Fibroblast of the conjunctiva (primary cell): ENCODE results near the gene DAPK2.
A peak's percentile ranks its signal among the peaks of the same experiment; 100 is the strongest.
"Not testable (repeated sequence)": the region's sequence is repeated elsewhere in the genome, so short reads cannot be mapped to it uniquely, and the experiment has no call there.

Experiments
- DNase-seq: peaks from one replicate; pipeline ENCODE4 v3.0.0-alpha.2; 2010; ENCODE audit warnings: low read depth

Gene DAPK2

DNA sequence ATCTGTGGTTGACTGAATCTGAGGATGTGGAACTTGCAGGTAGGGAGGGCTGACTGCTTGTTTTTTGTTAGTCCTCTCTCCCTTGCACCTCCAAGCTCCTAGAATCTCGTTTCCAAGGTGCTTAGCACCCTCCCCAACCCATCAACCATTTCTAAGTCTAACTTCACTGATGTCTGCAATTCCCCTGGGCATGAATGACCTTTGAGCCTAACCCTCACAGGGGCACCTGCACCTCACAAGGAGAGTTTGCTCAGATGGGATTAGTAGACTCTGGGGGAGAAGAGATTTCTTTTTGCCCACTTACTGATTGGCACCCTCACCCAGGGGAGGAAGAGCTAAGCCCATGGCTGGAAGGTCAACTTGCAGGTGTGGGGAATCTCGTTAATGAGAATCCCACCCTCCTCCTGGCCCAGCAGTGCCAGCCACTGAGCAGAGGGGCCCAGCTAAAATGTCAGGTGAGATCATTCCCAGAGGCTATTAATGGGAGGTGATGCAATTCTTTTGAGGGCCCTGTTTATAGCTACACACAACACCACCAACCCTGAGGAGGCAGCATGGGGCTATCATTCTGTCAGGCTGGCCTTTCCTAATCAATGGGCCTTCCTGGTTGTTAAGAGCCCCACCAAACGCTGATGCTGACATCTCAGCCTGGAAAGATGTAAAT lies 130.9 kb downstream of the DAPK2 start:
- DNase-seq = no peak

- DNase-seq = no peak
These were observed 132.4 kb downstream of the DAPK2 start for GRCh38 chr15:63913786-63914315.

DNA sequence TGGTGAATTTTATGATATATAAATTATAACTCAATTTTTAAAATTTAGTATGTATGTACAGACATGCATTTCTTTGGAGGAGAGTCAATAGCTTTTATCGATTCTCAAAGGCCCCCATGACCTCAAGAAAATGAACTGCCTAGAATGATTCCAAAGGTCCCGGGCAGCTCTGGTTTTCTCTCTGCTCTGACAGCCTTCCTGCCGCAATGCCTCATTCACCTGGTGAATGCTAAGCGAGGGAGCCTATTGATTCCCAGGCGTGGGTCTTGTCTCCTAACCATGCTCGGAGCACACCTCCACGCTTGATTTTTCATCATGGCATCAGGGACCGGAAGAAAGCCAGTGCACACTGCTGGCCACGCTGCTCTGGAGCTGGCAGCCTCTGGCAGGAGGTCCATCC lies 132.9 kb downstream of the DAPK2 start:
- no peak for DNase-seq

DNA sequence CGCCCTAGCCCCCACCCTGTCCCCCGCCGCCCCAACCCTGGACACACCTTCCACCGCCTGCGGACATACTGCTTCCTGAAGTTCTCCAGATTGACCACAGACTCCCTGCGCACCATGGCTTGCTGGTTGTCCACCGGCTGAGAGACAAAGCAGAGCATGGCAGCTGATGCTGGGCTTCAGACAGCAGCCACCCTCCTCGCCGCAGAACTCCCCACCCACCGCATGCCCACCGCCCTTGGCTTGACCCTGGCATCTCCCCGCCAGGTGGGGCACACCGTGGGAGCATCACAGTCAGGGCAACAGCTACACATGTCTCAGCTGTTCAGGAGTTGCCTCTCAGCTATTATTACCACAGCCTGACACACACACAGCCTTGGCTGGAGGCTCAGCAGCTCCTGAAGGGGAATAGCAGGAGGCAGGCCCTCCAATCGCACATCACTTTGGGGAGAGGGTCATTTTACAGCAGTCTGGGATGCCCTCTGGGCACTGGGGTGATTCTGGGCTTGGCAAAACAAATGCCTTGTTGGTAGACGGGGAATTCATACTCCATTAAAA lies 134.1 kb downstream of the DAPK2 start:
- no peak for DNase-seq

GRCh38 chr15:63911160-63911559 lies 135.1 kb downstream of the DAPK2 start:
- no peak for DNase-seq

DNA sequence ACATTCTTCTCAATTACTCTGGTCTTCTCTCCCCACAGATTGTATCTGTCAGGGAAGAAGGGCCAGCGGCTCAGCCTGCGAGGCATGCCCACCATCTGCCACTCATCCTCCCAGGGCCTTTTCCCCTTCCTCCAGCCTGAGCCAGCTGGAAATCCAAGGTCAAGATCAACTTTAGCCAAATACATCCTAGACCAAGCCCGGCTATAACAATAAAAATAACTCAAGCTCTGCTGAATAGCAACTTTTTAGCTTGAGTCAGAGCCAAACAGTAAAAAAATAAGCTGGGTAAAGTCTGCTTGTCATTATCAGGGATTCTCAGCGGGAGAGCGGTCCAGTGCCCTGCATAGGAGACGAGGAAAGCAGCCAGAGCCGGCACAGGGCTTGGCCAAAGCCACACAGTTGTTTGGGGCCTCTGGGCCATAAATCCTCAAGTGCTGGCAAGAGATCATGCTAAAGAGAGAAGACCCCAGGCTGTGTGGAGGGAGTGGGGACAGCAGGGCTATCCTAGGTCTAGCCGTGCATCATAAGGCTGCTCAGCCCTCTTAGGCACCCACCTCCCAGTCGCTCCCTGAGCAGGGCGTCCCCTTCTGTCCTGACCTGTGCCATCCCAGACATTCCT lies 136.4 kb downstream of the DAPK2 start:
- DNase-seq = peak; percentile 42

GRCh38 chr15:63908991-63909390 lies 137.3 kb downstream of the DAPK2 start:
- DNase-seq = no peak

DNA sequence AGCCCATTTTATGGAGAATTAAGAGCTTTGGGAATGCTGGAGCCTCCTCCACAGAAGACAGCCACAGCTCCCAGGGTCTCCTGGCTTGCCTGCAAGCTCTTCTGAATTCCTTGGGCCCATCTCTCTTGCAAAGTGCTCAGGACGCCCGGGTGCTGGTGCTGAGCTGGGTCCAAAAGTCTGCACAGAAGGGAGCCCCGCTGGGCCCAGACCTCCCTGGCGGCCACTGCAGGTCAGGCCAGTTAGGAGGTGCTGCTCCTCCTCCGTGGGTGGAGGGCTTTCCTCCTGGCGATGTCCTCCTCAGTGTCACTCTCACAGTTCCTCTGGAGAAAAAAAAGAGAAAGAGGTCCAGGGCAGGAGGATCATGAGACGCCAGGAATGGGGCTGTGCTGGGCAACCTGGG lies 138.0 kb downstream of the DAPK2 start:
- no peak for DNase-seq

- DNase-seq = no peak
These were observed 138.8 kb downstream of the DAPK2 start for GRCh38 chr15:63907521-63907920.

DNA sequence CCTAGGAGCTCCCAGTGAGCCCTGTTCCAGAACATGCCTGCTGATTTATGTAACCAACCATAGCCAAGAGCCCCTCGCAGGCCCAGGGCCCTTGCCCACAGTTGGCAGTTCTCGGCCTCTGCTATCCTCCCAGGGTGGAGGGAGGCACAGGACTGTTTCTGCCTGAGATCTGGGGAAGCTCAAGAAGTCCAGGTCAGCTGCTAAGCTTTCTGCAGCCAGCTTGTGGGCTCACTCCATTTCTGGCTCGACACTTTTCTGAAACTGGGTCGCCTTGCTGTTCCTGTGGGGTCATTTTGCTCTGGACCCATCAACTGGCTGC lies 140.1 kb downstream of the DAPK2 start:
- DNase-seq = no peak

- DNase-seq = no peak
These were observed 140.6 kb downstream of the DAPK2 start for GRCh38 chr15:63905558-63906265.

DNA sequence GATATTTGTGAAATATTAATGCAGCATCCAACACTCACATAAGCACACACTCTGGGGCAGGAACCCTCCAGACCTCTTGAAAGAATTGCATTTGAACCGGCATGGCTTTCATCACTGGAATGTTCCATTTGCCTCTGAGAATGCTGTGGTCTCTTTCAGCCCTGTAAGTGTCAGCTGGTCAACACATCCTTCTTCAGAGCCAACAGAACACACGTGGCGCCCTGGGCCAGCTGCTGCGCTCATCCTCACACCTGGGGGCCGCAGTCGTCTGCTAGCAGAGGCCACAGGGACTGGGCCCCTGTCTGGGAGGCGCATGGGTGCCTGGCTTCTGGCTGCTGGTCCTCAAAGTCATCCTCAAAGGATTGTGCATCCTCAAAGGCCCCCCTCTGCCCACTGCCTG lies 141.2 kb downstream of the DAPK2 start:
- no peak for DNase-seq

GRCh38 chr15:63904042-63904441 lies 142.2 kb downstream of the DAPK2 start:
- DNase-seq = no peak

DNA sequence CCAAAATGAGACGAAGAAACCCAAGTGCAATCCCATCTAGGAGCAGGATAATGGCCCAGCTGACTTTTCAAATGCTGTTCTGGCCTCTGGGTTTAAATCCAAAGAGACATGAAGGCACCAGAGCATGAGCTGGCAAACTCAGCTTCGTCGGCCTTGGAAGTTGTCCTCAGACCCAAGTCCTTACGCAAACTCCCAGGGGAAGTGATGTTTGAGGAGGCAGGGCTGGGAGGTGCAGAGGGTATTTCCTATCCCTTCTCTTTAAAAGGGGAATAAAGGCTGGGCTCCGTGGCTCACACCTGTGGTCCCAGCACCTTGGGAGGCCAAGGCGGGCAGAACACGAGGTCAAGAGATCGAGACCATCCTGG lies 143.6 kb downstream of the DAPK2 start:
- no peak for DNase-seq

DNA sequence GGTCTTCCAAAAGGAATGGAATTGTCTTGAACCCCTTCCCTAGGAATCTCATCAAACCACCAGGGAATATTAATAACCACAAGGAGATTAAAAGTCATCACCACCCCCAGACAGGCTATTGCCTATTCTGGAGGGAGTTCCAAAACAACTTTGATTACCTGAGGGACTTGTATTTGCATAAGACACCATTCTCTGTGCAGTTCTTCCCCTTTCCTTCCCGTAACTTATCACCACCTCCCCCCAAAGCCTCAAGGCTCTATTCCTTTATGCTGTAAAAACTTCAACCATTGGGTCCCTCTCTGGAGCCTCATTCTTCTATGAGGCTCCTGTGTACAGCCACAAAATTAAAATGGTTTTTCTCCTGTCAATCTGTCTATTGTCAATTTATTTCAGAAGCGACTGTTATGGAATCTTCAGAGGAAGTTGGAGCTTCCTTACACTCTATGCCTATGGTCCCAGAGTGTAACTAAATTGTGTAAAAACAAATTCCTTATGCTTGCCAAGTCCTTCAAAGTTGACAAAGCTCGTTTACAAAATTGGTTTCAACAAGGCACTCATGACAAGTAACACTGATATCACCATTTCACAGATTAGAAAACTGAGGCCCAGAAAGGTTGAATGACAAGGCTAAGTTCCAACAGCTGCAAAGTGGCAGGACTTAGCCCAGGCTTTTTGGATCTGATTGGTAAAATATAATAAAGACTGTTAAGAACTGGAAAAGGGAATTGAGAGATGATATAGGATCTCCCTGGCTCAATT lies 144.2 kb downstream of the DAPK2 start:
- no peak for DNase-seq

GRCh38 chr15:63900306-63900705 lies 146.0 kb downstream of the DAPK2 start:
- DNase-seq = no peak

DNA sequence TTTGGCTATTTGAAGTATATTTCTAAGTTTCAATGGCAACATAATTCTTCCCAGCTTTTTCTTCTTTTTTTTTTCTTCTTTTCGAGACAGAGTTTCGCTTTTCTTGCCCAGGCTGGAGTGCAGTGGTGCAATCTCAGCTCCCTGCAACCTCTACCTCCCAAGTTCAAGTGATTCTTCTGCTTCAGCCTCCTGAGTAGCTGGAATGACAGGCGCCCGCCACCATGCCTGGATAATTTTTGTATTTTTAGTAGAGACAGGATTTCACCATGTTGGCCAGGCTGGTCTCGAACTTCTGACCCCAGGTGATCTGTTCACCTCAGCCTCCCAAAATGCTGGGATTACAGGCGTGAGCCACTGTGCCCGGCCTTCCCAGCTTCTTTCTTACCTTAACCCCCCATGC lies 146.7 kb downstream of the DAPK2 start:
- not testable (repeated sequence) for DNase-seq

DNA sequence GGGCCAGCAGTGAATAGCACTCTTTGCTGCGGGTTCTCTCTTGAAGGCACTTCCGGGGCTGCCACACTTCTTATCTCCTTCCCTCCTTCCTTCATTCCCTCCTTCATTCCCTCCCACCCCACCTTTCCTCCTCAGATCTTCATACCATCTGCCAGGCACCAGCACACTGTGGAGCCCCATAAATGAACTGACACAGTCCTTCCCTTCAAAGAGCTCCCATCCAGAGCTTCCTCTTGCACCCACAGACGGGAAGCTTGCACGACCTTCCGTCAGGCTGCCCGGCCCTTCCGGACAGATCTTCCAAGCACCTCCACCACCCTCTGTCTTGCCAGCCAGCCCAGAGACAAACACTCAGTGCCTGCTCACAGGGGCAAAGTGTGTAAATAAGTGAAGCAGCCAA lies 147.1 kb downstream of the DAPK2 start:
- no peak for DNase-seq

- peak; percentile 26 for DNase-seq
These were observed 149.8 kb downstream of the DAPK2 start for GRCh38 chr15:63896336-63897115.

DNA sequence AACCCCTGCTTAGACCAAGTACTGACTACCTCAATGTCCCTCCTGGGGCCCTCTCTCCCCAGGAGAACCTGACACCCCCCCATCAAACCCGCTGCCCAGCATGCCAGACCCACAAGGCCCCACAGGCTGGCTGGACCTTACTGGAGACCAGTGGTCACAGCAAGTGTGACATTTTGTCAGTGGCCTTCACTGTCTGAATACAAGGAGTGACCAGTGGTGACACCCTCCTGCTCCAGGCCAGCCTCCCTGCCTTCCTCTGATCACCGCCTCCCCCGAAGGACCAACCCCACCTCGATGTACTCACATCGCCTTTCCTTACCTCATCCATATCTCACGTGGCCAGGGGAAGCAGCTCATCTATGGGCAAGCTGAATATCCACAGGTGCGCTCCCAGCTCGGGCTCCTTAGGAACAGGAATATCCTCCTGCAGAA lies 150.5 kb downstream of the DAPK2 start:
- no peak for DNase-seq

DNA sequence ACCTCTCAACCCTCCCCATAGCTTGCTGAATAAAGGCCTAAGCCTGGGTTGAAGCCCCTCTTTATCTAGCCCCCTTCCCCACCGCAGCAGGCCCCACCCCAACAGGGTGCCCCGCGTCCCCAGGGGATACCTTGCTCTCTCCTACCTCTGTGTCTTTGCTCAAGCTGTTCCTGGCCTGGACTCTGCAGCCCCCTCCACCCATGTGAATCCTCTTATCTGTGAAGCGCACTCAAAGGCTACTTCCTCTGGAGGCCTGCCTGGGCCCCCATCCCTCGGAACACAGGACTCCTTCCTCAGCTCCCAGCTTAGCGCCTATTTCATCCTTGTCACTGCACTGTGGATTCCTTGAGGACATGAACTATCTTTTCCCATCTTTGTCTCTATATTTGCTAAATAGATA lies 151.1 kb downstream of the DAPK2 start:
- DNase-seq = no peak

- DNase-seq = no peak
These were observed 151.7 kb downstream of the DAPK2 start for GRCh38 chr15:63894662-63894949.
